H1 (cell line): Measurements from ENCODE around the gene MMP27. TPM values are rescaled to one million over a fixed set of nuclear protein-coding genes. Genes with fewer than 3 reads are reported as not detected.
"Not testable (repeated sequence)": the region's sequence is repeated elsewhere in the genome, so short reads cannot be mapped to it uniquely, and the experiment has no call there.

Experiments used
- CTCF ChIA-PET: fragments of 300-600 bp; sonication (Branson Sonifier 250); formaldehyde crosslinking; loops from one replicate; lab custom pipeline; 2021; ENCODE audit not compliant: partially characterized antibody; lab: Charles Lee
- POLR2A ChIA-PET: fragments of 300-600 bp; sonication (Branson Sonifier 250); formaldehyde crosslinking; loops from one replicate; lab custom pipeline; 2021; ENCODE audit warnings: inconsistent platforms; ENCODE audit not compliant: partially characterized antibody; lab: Charles Lee
- DNase-seq, 2 experiments: peaks; one replicate each; pipeline versions ENCODE4 v3.0.0 to v3.0.0-alpha.2; 2010 to 2022; ENCODE audit warnings: low spot score in 2 of 2, low read depth in 1 of 2, mixed read lengths in 1 of 2
- FAIRE-seq: peaks from 2 replicates; lab custom pipeline; 2011; peaks lifted over from hg19 to GRCh38; lab: Jason Lieb, UNC
- H2AFZ ChIP-seq: 2 replicates; pipeline ENCODE4 v1.8.1; 2012; ENCODE audit warnings: low read length, inconsistent platforms
- H2AK5ac ChIP-seq: 2 replicates; pipeline ENCODE4 v1.6.1; 2013; ENCODE audit warnings: low read depth, low read length
- H2BK120ac ChIP-seq: replicated peaks from 2 replicates; pipeline ENCODE3; 2013; ENCODE audit warnings: low read depth, low read length, inconsistent platforms
- H2BK12ac ChIP-seq: 2 replicates; pipeline ENCODE4 v1.6.1; 2013; ENCODE audit warnings: low read depth, low read length
- H2BK15ac ChIP-seq: 2 replicates; pipeline ENCODE4 v1.6.1; 2013; ENCODE audit warnings: low read length
- H2BK20ac ChIP-seq: 2 replicates; pipeline ENCODE4 v1.6.1; 2013; ENCODE audit warnings: low read length
- H2BK5ac ChIP-seq: 2 replicates; pipeline ENCODE4 v1.6.1; 2013; ENCODE audit warnings: low read depth, low read length
- H3K14ac ChIP-seq: 2 replicates; pipeline ENCODE4 v1.6.1; 2013; ENCODE audit warnings: inconsistent platforms; ENCODE audit not compliant: insufficient read length
- H3K18ac ChIP-seq: 2 replicates; pipeline ENCODE4 v1.6.1; 2013; ENCODE audit warnings: low read length; ENCODE audit errors: extremely low read depth
- H3K23ac ChIP-seq: 2 replicates; pipeline ENCODE4 v1.6.1; 2013; ENCODE audit warnings: inconsistent platforms; ENCODE audit not compliant: insufficient read length
- H3K23me2 ChIP-seq: 2 replicates; pipeline ENCODE4 v1.6.1; 2013; ENCODE audit warnings: low read depth, low read length
- H3K27ac ChIP-seq: 2 replicates; pipeline ENCODE4 v1.6.1; 2011; ENCODE audit warnings: low read depth, low read length, inconsistent platforms
- H3K27me3 ChIP-seq, 4 experiments: replicated peaks in 1 of 4; 1 replicate in 1 of 4; 2 replicates in 3 of 4; pipeline versions ENCODE4 v1.6.1 to v1.8.1; 2011 to 2013; ENCODE audit warnings: low read length in 3 of 4, mild to moderate bottlenecking in 3 of 4, inconsistent platforms in 2 of 4, mixed read lengths in 2 of 4, moderate library complexity in 1 of 4; ENCODE audit not compliant: control insufficient read depth in 3 of 4, insufficient read depth in 3 of 4; ENCODE audit errors: extremely low read depth in 1 of 4
- H3K36me3 ChIP-seq, 4 experiments: 2 replicates each; pipeline versions ENCODE4 v1.6.1 to v1.8.1; 2011 to 2013; ENCODE audit warnings: mild to moderate bottlenecking in 4 of 4, low read length in 3 of 4, moderate library complexity in 2 of 4, control low read depth in 1 of 4, inconsistent platforms in 1 of 4; ENCODE audit not compliant: insufficient read depth in 4 of 4, control insufficient read depth in 2 of 4
- H3K4ac ChIP-seq: replicated peaks from 2 replicates; pipeline ENCODE3; 2013; ENCODE audit warnings: low read length, low read depth, mixed read lengths, inconsistent platforms; ENCODE audit not compliant: insufficient read length
- H3K4me1 ChIP-seq, 4 experiments: replicated peaks in 1 of 4; 1 replicate in 1 of 4; 2 replicates in 3 of 4; pipeline versions ENCODE4 v1.6.1 to v1.8.1; 2011 to 2013; ENCODE audit warnings: low read length in 3 of 4, inconsistent platforms in 2 of 4, mixed read lengths in 1 of 4; ENCODE audit not compliant: insufficient read depth in 4 of 4, control insufficient read depth in 3 of 4
- H3K4me2 ChIP-seq, 2 experiments: 2 replicates each; pipeline versions ENCODE4 v1.6.1 to v1.8.1; 2011 to 2013; ENCODE audit warnings: low read depth in 2 of 2, low read length in 2 of 2, control low read depth in 1 of 2, inconsistent platforms in 1 of 2, mild to moderate bottlenecking in 1 of 2; ENCODE audit not compliant: insufficient read depth in 1 of 2
- H3K4me3 ChIP-seq, 4 experiments: fragments of 200-600, 300-600 bp in 1 of 4; sonication (generic), shearing (Covaris generic), sonication (Bioruptor Twin) in 1 of 4; 2 replicates each; pipeline versions ENCODE4 v1.5.1 to v1.8.1; 2011 to 2016; ENCODE audit warnings: low read length in 4 of 4, low read depth in 3 of 4, control low read depth in 2 of 4, inconsistent platforms in 2 of 4, mild to moderate bottlenecking in 2 of 4, mixed read lengths in 1 of 4, moderate library complexity in 1 of 4; ENCODE audit not compliant: insufficient read depth in 2 of 4; ENCODE audit errors: extremely low read depth in 1 of 4
- H3K56ac ChIP-seq: replicated peaks from 2 replicates; pipeline ENCODE3; 2013; ENCODE audit warnings: low read depth, mild to moderate bottlenecking, mixed read lengths, low read length, inconsistent platforms; ENCODE audit not compliant: insufficient read length
- H3K79me1 ChIP-seq: 2 replicates; pipeline ENCODE4 v1.6.1; 2013; ENCODE audit warnings: low read depth, low read length, control low read depth
- H3K79me2 ChIP-seq, 2 experiments: 2 replicates each; pipeline versions ENCODE4 v1.6.1 to v1.8.1; 2012 to 2013; ENCODE audit warnings: low read length in 2 of 2, mild to moderate bottlenecking in 2 of 2, inconsistent platforms in 1 of 2; ENCODE audit not compliant: insufficient read depth in 2 of 2, control insufficient read depth in 1 of 2
- H3K9ac ChIP-seq, 4 experiments: replicated peaks in 1 of 4; 1 replicate in 1 of 4; 2 replicates in 3 of 4; pipeline versions ENCODE4 v1.6.1 to v1.8.1; 2011 to 2013; ENCODE audit warnings: low read depth in 3 of 4, low read length in 3 of 4, control low read depth in 2 of 4, mild to moderate bottlenecking in 2 of 4, moderate library complexity in 2 of 4, inconsistent platforms in 1 of 4; ENCODE audit errors: extremely low read depth in 1 of 4
- H3K9me3 ChIP-seq, 2 experiments: 2 replicates each; pipeline versions ENCODE4 v1.6.1 to v1.8.1; 2012 to 2013; ENCODE audit warnings: mild to moderate bottlenecking in 2 of 2, moderate library complexity in 2 of 2, control low read depth in 1 of 2, inconsistent platforms in 1 of 2, low read depth in 1 of 2, low read length in 1 of 2, mixed read lengths in 1 of 2; ENCODE audit not compliant: insufficient read depth in 2 of 2
- H4K20me1 ChIP-seq, 2 experiments: replicated peaks in 1 of 2; 2 replicates each; pipeline versions ENCODE3 to v1.8.1; 2011 to 2013; ENCODE audit warnings: inconsistent platforms in 2 of 2, low read length in 2 of 2, mild to moderate bottlenecking in 1 of 2; ENCODE audit not compliant: insufficient read depth in 2 of 2, control insufficient read depth in 1 of 2
- H4K5ac ChIP-seq: 2 replicates; pipeline ENCODE4 v1.6.1; 2013; ENCODE audit warnings: low read length, low read depth, mixed read lengths, inconsistent platforms; ENCODE audit not compliant: insufficient read length
- H4K8ac ChIP-seq: 2 replicates; pipeline ENCODE4 v1.8.0; 2013; ENCODE audit warnings: mild to moderate bottlenecking, moderate library complexity, low read length, inconsistent platforms; ENCODE audit not compliant: insufficient read depth; ENCODE audit errors: extremely low read depth
- H4K91ac ChIP-seq: replicated peaks from 2 replicates; pipeline ENCODE3; 2013; ENCODE audit warnings: low read length, mixed read lengths, inconsistent platforms; ENCODE audit not compliant: insufficient read length
- WGBS, 2 experiments: shearing (Covaris generic) in 1 of 2; methylation state at CpG; one replicate each; pipeline versions ENCODE4 v1.1.6 to v1.1.7; 2013 to 2015; ENCODE audit warnings: low lambda C conversion rate in 2 of 2, mixed read lengths in 2 of 2, inconsistent platforms in 1 of 2, low coverage in 1 of 2, missing lambda C conversion rate in 1 of 2; ENCODE audit not compliant: insufficient replicate concordance in 2 of 2, insufficient coverage in 1 of 2, insufficient read length in 1 of 2; ENCODE audit errors: extremely low coverage in 1 of 2, missing lambda C conversion rate in 1 of 2; 5-methylcytosine and 5-hydroxymethylcytosine counted together
- polyA plus RNA-seq, 7 experiments: library from polyadenylated mRNA; depleted of rRNA in 3 of 7; stranded (reverse) in 5 of 7; unstranded in 2 of 7; fragments of >200 nt in 5 of 7; fragments of 200-250 nt in 2 of 7; gene quantifications; 1 replicate in 5 of 7; 2 replicates in 1 of 7; 4 replicates in 1 of 7; pipeline versions ENCODE4 v1.2.1 to v1.2.3, GENCODE V29; 2011 to 2013; ENCODE audit warnings: missing spikeins in 2 of 7, mixed read lengths in 2 of 7
- total RNA-seq: library from RNA; stranded (reverse); fragmentation: NEBNext Ultra II Directional; extraction: Animal tissue kit (Norgen Biotek cat#: 25700); gene quantifications from 2 replicates; pipeline ENCODE4 v1.2.1, GENCODE V29; 2021

MMP27 gene
- total and polyA plus RNA-seq, 2 of the 8 experiments (the other 6 are each of a cell fraction or from before 2014, with no cell fraction given): not detected

- WGBS, 2 experiments: 82% methylated on average over 27 of the region's 32 CpGs; no CpG with 5 or more reads in 1 of the 2 experiments
Measured at GRCh38 chr11:102746746-102747578, 41.4 kb upstream of the MMP27 start.

More at GRCh38 chr11:102746746-102747578, 41.4 kb upstream of the MMP27 start:
- not testable (repeated sequence) for H3K27me3 ChIP-seq, H3K4ac ChIP-seq, H4K91ac ChIP-seq, H3K36me3 ChIP-seq, H3K23ac ChIP-seq, H2BK12ac ChIP-seq, H3K9me3 ChIP-seq, H4K8ac ChIP-seq, H3K4me1 ChIP-seq, H2BK5ac ChIP-seq, DNase-seq, H3K79me2 ChIP-seq, H4K20me1 ChIP-seq, H2BK15ac ChIP-seq, H3K27ac ChIP-seq, H2AK5ac ChIP-seq, H4K5ac ChIP-seq, H3K56ac ChIP-seq, H3K14ac ChIP-seq, H2BK120ac ChIP-seq, H3K79me1 ChIP-seq, H3K18ac ChIP-seq, H3K23me2 ChIP-seq, FAIRE-seq, H2BK20ac ChIP-seq, H2AFZ ChIP-seq
- peak overlapping the region in 1 of 2 experiments; percentile 37; a peak in 1 of 4 replicates for H3K4me2 ChIP-seq
- peak overlapping the region in 2 of 4 experiments; percentile 36 to 47; a peak in 2 of 8 replicates for H3K4me3 ChIP-seq
- H3K9ac ChIP-seq: peak overlapping the region in 1 of 4 experiments; percentile 63; a peak in 2 of 7 replicates
- ChIA-PET POLR2A (interaction anchor here (1.0 kb wide), 1 partner anchor 34 kb away, joined by 3 read pairs; the partner anchor contains the start of gene MMP10), CTCF (interaction anchor here (1.0 to 1.8 kb wide), 4 partner anchors 10 to 40 kb away, joined by 3 to 4 read pairs (median 3); partner anchors contain the start of gene MMP10)
